GM18498 (cell line): ENCODE results near the gene KRTAP5-5.
"Not testable (repeated sequence)": the region's sequence is repeated elsewhere in the genome, so short reads cannot be mapped to it uniquely, and the experiment has no call there.

Experiments
- ATAC-seq: cut with Tn5 transposase; IDR thresholded peaks from one replicate; pipeline ENCODE4 v1.9.1; 2021; ENCODE audit warnings: mild to moderate bottlenecking, moderate library complexity; ENCODE audit not compliant: unreplicated experiment

The KRTAP5-5 gene

GRCh38 chr11:1655168-1656060 is 25.8 kb downstream of the KRTAP5-5 start:
- no peak for ATAC-seq

- ATAC-seq = no peak
These were observed 26.5 kb downstream of the KRTAP5-5 start for GRCh38 chr11:1656061-1656441.

- no peak for ATAC-seq
These were observed 27.1 kb downstream of the KRTAP5-5 start for GRCh38 chr11:1656670-1657069.

- ATAC-seq = no peak
These were observed 29.9 kb downstream of the KRTAP5-5 start for GRCh38 chr11:1659506-1659905.

GRCh38 chr11:1660111-1660867 is 30.7 kb downstream of the KRTAP5-5 start:
- ATAC-seq = no peak

GRCh38 chr11:1661454-1662269 is 32.1 kb downstream of the KRTAP5-5 start:
- ATAC-seq = not testable (repeated sequence)

GRCh38 chr11:1662699-1663283 is 33.2 kb downstream of the KRTAP5-5 start:
- not testable (repeated sequence) for ATAC-seq

- ATAC-seq = no peak
These were observed 35.7 kb downstream of the KRTAP5-5 start for GRCh38 chr11:1665313-1665712.

- no peak for ATAC-seq
These were observed 37.7 kb downstream of the KRTAP5-5 start for GRCh38 chr11:1667121-1667850.

GRCh38 chr11:1667906-1668305 is 38.3 kb downstream of the KRTAP5-5 start:
- no peak for ATAC-seq

- no peak for ATAC-seq
These were observed 39.4 kb downstream of the KRTAP5-5 start for GRCh38 chr11:1668911-1669473.

GRCh38 chr11:1669546-1670218 is 40.1 kb downstream of the KRTAP5-5 start:
- ATAC-seq = no peak

- ATAC-seq = not testable (repeated sequence)
These were observed 40.9 kb downstream of the KRTAP5-5 start for GRCh38 chr11:1670457-1670856.

- no peak for ATAC-seq
These were observed 41.4 kb downstream of the KRTAP5-5 start for GRCh38 chr11:1670905-1671371.

GRCh38 chr11:1671658-1672057 is 42.1 kb downstream of the KRTAP5-5 start:
- no peak for ATAC-seq

GRCh38 chr11:1672613-1673350 is 43.2 kb downstream of the KRTAP5-5 start:
- no peak for ATAC-seq

GRCh38 chr11:1673446-1674172 is 44.0 kb downstream of the KRTAP5-5 start:
- ATAC-seq = no peak
